K562 (cell line): ENCODE measurements around the gene PREB. TPM values are rescaled to one million over a fixed set of nuclear protein-coding genes. Genes with fewer than 3 reads are reported as not detected.

Experiments used
- CHCHD3 ChIP-seq: fragments of 250-450 bp; sonication (Bioruptor Pico); IDR thresholded peaks from 2 replicates; pipeline ENCODE4 v2.1.2; 2022; ENCODE audit warnings: mild to moderate bottlenecking
- ETS2 ChIP-seq: IDR thresholded peaks from 2 replicates; pipeline ENCODE4 v1.6.1; 2016; ENCODE audit warnings: borderline replicate concordance, missing genetic modification characterization, mild to moderate bottlenecking, moderate library complexity, missing compliant biosample characterization; ENCODE audit not compliant: poor library complexity, severe bottlenecking
- GABPA ChIP-seq: fragments of 200-800 bp; sonication (Bioruptor generic); conservative IDR thresholded peaks from 2 replicates; pipeline ENCODE4 v1.6.1; 2016; ENCODE audit warnings: low read depth, missing genetic modification characterization, missing compliant biosample characterization
- GABPB2 ChIP-seq: fragments of 250-450 bp; sonication (Bioruptor Pico); conservative IDR thresholded peaks from 2 replicates; pipeline ENCODE4 v1.5.1; 2021; ENCODE audit warnings: mild to moderate bottlenecking
- HDGF ChIP-seq: fragments of 450-650 bp; IDR thresholded peaks from 2 replicates; pipeline ENCODE4 v1.6.1; 2016
- HIVEP1 ChIP-seq: fragments of 250-450 bp; sonication (Bioruptor Pico); IDR thresholded peaks from 2 replicates; pipeline ENCODE4 v1.4.0; 2020; ENCODE audit warnings: mild to moderate bottlenecking
- HMG20A ChIP-seq: fragments of 450-650 bp; formaldehyde crosslinking; conservative IDR thresholded peaks from 2 replicates; pipeline ENCODE4 v1.4.0; 2020; ENCODE audit warnings: mild to moderate bottlenecking, mixed read lengths
- HNRNPUL1 ChIP-seq: fragments of 200-400 bp; formaldehyde crosslinking; IDR thresholded peaks from 2 replicates; pipeline ENCODE4 v1.6.1; 2017; ENCODE audit warnings: low read length
- POLR2A ChIP-seq: fragments of 450-650 bp; conservative IDR thresholded peaks from 2 replicates; pipeline ENCODE4 v1.6.1; 2016
- TAF1 ChIP-seq: IDR thresholded peaks from 2 replicates; pipeline ENCODE4 v1.6.1; 2011; ENCODE audit warnings: mild to moderate bottlenecking, low read length, moderate library complexity; ENCODE audit not compliant: insufficient read depth, control insufficient read depth, severe bottlenecking; ENCODE audit errors: extremely low read depth
- ZBTB7A ChIP-seq: IDR thresholded peaks from 2 replicates; pipeline ENCODE4 v1.6.1; 2011; ENCODE audit warnings: low read depth, mild to moderate bottlenecking, low read length, moderate library complexity, borderline replicate concordance; ENCODE audit not compliant: control insufficient read depth
- ZNF165 ChIP-seq: fragments of 250-450 bp; sonication (Bioruptor Pico); IDR thresholded peaks from 2 replicates; pipeline ENCODE4 v1.4.0; 2020; ENCODE audit warnings: borderline replicate concordance
- ZNF212 ChIP-seq: fragments of 450-650 bp; formaldehyde crosslinking; IDR thresholded peaks from 2 replicates; pipeline ENCODE4 v1.4.0; 2020; ENCODE audit warnings: mild to moderate bottlenecking
- polyA plus RNA-seq, 8 experiments: library from polyadenylated mRNA; depleted of rRNA in 4 of 8; stranded (reverse) in 5 of 8; unstranded in 3 of 8; fragments of >200 nt; fragmentation: Nextera tagmentation in 2 of 8; fragmentation: Illumina TruSeq in 1 of 8; extraction: Ambion mirVana in 2 of 8; extraction: Trizol in 1 of 8; gene quantifications; 2 replicates each; pipeline versions ENCODE4 v1.2.1 to v1.2.3, GENCODE V29; 2011 to 2014; ENCODE audit warnings: inconsistent platforms in 1 of 8, missing spikeins in 1 of 8
- total RNA-seq, 7 experiments: library from RNA; depleted of rRNA in 6 of 7; stranded (reverse); fragments of >200 nt in 6 of 7; fragmentation: Illumina TruSeq in 2 of 7; extraction: Trizol in 2 of 7; gene quantifications; 2 replicates each; pipeline versions ENCODE4 v1.2.1 to v1.2.3, GENCODE V29; 2011 to 2021; ENCODE audit warnings: low replicate concordance in 1 of 7
- TF ChIP-seq, protein P1 (sequence below), 2 experiments: fragments of 450-650 bp; formaldehyde crosslinking in 1 of 2; IDR thresholded peaks; 2 replicates each; pipeline versions ENCODE4 v1.4.0 to v1.6.1; 2014 to 2020; ENCODE audit warnings: mild to moderate bottlenecking in 2 of 2, borderline replicate concordance in 1 of 2, low read depth in 1 of 2
- TF ChIP-seq, protein P2 (sequence below): fragments of 250-450 bp; sonication (Bioruptor Pico); IDR thresholded peaks from 2 replicates; pipeline ENCODE4 v1.4.0; 2020; ENCODE audit warnings: mild to moderate bottlenecking, moderate library complexity

PREB gene
- total and polyA plus RNA-seq, 9 of the 15 experiments (the other 6 are each of a cell fraction or from before 2014, with no cell fraction given) = 35.1 to 84.2 (median 67.2) TPM

DNA sequence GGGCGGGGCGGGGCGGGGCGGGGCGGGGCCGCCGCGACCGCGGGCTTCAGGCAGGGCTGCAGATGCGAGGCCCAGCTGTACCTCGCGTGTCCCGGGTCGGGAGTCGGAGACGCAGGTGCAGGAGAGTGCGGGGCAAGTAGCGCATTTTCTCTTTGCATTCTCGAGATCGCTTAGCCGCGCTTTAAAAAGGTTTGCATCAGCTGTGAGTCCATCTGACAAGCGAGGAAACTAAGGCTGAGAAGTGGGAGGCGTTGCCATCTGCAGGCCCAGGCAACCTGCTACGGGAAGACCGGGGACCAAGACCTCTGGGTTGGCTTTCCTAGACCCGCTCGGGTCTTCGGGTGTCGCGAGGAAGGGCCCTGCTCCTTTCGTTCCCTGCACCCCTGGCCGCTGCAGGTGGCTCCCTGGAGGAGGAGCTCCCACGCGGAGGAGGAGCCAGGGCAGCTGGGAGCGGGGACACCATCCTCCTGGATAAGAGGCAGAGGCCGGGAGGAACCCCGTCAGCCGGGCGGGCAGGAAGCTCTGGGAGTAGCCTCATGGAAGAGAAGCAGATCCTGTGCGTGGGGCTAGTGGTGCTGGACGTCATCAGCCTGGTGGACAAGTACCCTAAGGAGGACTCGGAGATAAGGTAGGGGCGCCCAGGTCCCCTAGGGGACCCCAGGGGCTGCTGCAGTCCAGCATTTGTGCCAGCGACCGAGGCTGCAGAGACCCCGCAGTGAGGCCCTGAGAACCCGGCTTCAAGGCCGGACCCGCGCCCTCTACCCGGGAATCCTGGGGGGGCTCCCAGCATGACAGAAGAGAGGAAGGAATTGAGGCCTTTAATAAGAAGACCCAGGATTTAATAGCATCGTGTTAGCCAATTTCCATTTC, 47.5 kb downstream of the PREB start, which contains the start of gene KHK (continued):
- TF ChIP-seq, protein P1, sequence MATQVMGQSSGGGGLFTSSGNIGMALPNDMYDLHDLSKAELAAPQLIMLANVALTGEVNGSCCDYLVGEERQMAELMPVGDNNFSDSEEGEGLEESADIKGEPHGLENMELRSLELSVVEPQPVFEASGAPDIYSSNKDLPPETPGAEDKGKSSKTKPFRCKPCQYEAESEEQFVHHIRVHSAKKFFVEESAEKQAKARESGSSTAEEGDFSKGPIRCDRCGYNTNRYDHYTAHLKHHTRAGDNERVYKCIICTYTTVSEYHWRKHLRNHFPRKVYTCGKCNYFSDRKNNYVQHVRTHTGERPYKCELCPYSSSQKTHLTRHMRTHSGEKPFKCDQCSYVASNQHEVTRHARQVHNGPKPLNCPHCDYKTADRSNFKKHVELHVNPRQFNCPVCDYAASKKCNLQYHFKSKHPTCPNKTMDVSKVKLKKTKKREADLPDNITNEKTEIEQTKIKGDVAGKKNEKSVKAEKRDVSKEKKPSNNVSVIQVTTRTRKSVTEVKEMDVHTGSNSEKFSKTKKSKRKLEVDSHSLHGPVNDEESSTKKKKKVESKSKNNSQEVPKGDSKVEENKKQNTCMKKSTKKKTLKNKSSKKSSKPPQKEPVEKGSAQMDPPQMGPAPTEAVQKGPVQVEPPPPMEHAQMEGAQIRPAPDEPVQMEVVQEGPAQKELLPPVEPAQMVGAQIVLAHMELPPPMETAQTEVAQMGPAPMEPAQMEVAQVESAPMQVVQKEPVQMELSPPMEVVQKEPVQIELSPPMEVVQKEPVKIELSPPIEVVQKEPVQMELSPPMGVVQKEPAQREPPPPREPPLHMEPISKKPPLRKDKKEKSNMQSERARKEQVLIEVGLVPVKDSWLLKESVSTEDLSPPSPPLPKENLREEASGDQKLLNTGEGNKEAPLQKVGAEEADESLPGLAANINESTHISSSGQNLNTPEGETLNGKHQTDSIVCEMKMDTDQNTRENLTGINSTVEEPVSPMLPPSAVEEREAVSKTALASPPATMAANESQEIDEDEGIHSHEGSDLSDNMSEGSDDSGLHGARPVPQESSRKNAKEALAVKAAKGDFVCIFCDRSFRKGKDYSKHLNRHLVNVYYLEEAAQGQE (IDR thresholded peaks at IDR 0.05; ENCODE audit: borderline replicate concordance) = 0 out of 2 replicates have a peak, but pooled peaks have one; percentile 3
- TF ChIP-seq, protein P1 (CRISPR knock-in tag; IDR thresholded peaks at IDR 0.05; ENCODE audit: low read depth) = no peak
- TF ChIP-seq ZBTB7A (peak; percentile 38; the same call in 1 of the 2 replicates), ZNF165 (CRISPR knock-in tag) (no peak), HNRNPUL1 (no peak), GABPA (no peak), GABPB2 (no peak), TAF1 (no peak), ZNF212 (CRISPR knock-in tag) (no peak), ETS2 (tag) (no peak), CHCHD3 (CRISPR knock-in tag) (no peak), HIVEP1 (CRISPR knock-in tag) (no peak), HMG20A (CRISPR knock-in tag) (no peak), HDGF (no peak), POLR2A (no peak)
- TF ChIP-seq, protein P2, sequence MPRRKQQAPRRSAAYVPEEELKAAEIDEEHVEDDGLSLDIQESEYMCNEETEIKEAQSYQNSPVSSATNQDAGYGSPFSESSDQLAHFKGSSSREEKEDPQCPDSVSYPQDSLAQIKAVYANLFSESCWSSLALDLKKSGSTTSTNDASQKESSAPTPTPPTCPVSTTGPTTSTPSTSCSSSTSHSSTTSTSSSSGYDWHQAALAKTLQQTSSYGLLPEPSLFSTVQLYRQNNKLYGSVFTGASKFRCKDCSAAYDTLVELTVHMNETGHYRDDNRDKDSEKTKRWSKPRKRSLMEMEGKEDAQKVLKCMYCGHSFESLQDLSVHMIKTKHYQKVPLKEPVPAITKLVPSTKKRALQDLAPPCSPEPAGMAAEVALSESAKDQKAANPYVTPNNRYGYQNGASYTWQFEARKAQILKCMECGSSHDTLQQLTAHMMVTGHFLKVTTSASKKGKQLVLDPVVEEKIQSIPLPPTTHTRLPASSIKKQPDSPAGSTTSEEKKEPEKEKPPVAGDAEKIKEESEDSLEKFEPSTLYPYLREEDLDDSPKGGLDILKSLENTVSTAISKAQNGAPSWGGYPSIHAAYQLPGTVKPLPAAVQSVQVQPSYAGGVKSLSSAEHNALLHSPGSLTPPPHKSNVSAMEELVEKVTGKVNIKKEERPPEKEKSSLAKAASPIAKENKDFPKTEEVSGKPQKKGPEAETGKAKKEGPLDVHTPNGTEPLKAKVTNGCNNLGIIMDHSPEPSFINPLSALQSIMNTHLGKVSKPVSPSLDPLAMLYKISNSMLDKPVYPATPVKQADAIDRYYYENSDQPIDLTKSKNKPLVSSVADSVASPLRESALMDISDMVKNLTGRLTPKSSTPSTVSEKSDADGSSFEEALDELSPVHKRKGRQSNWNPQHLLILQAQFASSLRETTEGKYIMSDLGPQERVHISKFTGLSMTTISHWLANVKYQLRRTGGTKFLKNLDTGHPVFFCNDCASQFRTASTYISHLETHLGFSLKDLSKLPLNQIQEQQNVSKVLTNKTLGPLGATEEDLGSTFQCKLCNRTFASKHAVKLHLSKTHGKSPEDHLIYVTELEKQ = no peak
